ENCODE measurements around the gene HOXA11.

HOXA11 gene

DNA sequence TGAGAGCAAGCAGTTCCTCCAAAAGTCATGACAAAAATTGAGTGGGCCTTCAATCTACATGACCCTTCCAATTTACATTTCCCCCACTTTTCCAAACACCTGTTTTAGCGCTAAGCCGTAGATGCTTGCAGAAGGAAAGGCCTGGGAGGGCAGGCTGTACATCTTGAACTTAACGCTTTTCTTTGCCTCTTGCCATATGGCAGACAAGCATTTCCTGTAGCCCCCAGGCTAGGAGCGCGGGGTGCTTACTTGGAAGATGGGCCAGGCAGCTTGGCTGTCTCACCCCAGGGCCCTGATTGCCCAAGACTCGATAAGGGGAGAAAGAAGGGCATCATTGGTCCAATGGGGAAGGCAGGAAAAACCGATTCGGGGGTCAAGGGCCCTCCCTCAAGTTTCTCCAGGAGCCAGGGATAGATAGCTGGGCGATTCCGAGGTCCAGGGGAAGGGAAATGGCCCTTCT is 12.7 kb downstream of the HOXA11 start:
- peaks cover 0 to 10% (median 0%) of the 10 kb centered on the region in 10 experiments; a peak in 5 of 20 replicates for H3K4me1 ChIP-seq
- H4K20me1 ChIP-seq, result peaks cover 0 to 98% (median 77%) of the 10 kb centered on the region in 11 experiments; a peak in 18 of 22 replicates
- H3K9ac ChIP-seq, result no peak overlapping the region
- TF ChIP-seq Cebpa-rat (IDR thresholded peaks at IDR 0.05), result no peak
- H3K27me3 ChIP-seq, result peaks cover 100% of the 10 kb centered on the region in 11 experiments
- no peaks in the 10 kb centered on the region for H3K36me3 ChIP-seq
- H3K4me3 ChIP-seq, result no peak overlapping the region; a peak in 2 of 20 replicates
- no peak overlapping the region for H3K27ac ChIP-seq
- H3K4me2 ChIP-seq, result no peak overlapping the region
- H3K9me3 ChIP-seq (replicated peaks in 1 of 11), result peaks cover 23 to 38% (median 26%) of the 10 kb centered on the region in 11 experiments

DNA sequence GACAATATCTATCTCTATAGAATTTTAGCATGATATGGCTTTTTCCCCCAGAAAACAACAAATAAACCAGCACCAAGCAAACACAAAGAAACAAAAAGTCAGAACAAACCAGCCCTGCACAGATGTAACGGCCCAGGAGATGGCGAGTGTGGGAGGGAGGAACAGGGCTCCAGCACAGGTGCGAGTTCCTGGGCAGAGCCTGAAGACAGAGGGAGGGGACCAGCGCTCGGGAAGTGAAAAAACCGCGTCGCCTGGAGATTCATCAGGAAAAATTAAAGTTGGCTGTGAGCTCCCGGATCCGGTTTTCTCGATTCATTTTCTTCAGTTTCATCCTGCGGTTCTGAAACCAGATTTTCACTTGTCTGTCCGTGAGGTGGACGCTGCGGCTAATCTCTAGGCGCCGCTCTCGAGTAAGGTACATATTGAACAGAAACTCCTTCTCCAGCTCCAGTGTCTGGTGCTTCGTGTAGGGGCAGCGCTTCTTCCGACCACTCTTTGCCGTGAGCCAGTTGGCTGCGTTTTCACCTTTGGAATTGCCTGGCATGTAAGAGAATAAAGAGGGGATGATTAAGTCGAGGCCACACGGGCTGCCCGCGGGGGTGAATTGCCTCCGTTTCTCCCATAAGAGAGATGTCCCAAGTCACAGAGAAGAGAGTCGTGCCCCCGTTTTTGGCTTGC is 13.3 kb downstream of the HOXA11 start:
- H3K27ac ChIP-seq, result no peak overlapping the region
- H3K9ac ChIP-seq, result no peak overlapping the region
- peaks cover 23 to 40% (median 27%) of the 10 kb centered on the region in 11 experiments for H3K9me3 ChIP-seq (replicated peaks in 1 of 11)
- H3K4me2 ChIP-seq, result peak overlapping the region in 2 of 11 experiments; percentile 3 to 22; a peak in 2 of 22 replicates
- H4K20me1 ChIP-seq, result peaks cover 0 to 98% (median 83%) of the 10 kb centered on the region in 11 experiments; a peak in 19 of 22 replicates
- no peak for TF ChIP-seq Cebpa-rat (IDR thresholded peaks at IDR 0.05)
- H3K4me3 ChIP-seq, result no peak overlapping the region
- no peaks in the 10 kb centered on the region for H3K36me3 ChIP-seq
- H3K4me1 ChIP-seq, result peaks cover 0 to 15% (median 0%) of the 10 kb centered on the region in 10 experiments; a peak in 5 of 20 replicates
- peaks cover 100% of the 10 kb centered on the region in 11 experiments for H3K27me3 ChIP-seq

DNA sequence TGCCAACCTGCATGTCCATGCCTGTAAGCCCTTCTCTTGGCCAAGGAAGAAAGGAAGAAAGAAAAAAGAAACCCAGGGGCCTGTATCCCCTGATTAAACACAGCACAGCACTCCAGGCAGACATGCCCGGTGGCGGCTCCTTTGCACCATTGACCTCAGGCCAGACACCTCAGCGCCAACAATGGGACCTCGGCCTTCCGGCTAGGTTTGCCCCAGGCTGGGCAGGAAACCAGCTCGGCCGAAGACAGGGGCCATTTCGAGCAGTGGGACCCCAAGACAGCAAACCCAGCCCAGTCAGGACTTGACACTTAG is 13.8 kb downstream of the HOXA11 start:
- Histone ChIP-seq H3K36me3 (no peaks in the 10 kb centered on the region), H3K27me3 (peaks cover 100% of the 10 kb centered on the region in 11 experiments), H3K4me3 (no peak overlapping the region), H3K4me1 (peaks cover 0 to 16% (median 0%) of the 10 kb centered on the region in 10 experiments; a peak in 5 of 20 replicates), H4K20me1 (peaks cover 0 to 98% (median 87%) of the 10 kb centered on the region in 11 experiments; a peak in 19 of 22 replicates), H3K9me3 (replicated peaks in 1 of 11) (peaks cover 25 to 45% (median 32%) of the 10 kb centered on the region in 11 experiments), H3K27ac (no peak overlapping the region), H3K4me2 (peak overlapping the region in 1 of 11 experiments; percentile 22; a peak in 1 of 22 replicates), H3K9ac (no peak overlapping the region)
- no peak for TF ChIP-seq Cebpa-rat (IDR thresholded peaks at IDR 0.05)

DNA sequence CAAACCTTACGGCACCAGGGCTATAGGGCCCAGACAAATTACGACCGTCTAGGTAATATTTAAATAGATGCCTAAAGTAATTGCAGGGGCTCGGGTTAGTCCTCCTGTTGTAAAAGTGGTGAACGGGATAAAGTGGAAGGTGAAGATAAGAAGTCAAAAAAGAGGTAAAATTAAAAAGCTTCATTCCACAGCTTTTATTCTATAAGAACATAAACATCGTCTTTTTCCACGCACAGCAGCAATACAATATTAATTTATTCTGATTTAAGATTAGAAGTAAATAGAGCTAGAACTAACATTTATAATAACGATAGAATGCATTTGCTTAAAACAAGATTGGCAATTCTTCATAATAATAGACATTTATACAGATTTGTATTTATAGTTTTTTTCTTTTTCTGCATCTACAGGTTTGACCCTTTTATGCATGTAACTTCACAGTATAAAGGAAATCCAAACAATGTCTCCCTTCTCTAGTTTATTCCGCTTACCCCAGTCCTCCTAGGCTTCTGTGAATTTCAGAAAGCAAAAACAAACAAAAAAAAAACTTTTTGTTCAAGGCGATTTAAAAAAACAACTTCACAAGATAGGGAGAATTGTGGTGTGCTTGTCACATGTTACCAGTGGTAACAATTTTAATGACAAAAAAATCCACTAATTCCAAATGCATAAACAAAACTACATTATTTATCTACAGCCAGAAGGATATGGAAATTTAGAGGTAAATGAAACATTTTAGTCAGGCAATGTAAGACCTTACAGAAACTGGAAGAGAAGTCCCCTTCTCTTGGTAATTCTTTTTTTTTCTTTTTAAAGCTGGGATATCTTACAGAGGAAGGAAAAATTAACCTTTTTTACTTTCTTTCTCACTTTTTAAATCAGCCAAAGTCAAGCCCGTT is 14.4 kb downstream of the HOXA11 start:
- Histone ChIP-seq H4K20me1 (peaks cover 0 to 98% (median 92%) of the 10 kb centered on the region in 11 experiments; a peak in 19 of 22 replicates), H3K4me3 (no peak overlapping the region), H3K4me2 (no peak overlapping the region), H3K27ac (no peak overlapping the region), H3K27me3 (peaks cover 100% of the 10 kb centered on the region in 11 experiments), H3K9ac (no peak overlapping the region), H3K36me3 (no peaks in the 10 kb centered on the region), H3K9me3 (replicated peaks in 1 of 11) (peaks cover 31 to 51% (median 38%) of the 10 kb centered on the region in 11 experiments), H3K4me1 (peaks cover 0 to 16% (median 0%) of the 10 kb centered on the region in 10 experiments; a peak in 5 of 20 replicates)
- TF ChIP-seq Cebpa-rat (IDR thresholded peaks at IDR 0.05), result no peak

DNA sequence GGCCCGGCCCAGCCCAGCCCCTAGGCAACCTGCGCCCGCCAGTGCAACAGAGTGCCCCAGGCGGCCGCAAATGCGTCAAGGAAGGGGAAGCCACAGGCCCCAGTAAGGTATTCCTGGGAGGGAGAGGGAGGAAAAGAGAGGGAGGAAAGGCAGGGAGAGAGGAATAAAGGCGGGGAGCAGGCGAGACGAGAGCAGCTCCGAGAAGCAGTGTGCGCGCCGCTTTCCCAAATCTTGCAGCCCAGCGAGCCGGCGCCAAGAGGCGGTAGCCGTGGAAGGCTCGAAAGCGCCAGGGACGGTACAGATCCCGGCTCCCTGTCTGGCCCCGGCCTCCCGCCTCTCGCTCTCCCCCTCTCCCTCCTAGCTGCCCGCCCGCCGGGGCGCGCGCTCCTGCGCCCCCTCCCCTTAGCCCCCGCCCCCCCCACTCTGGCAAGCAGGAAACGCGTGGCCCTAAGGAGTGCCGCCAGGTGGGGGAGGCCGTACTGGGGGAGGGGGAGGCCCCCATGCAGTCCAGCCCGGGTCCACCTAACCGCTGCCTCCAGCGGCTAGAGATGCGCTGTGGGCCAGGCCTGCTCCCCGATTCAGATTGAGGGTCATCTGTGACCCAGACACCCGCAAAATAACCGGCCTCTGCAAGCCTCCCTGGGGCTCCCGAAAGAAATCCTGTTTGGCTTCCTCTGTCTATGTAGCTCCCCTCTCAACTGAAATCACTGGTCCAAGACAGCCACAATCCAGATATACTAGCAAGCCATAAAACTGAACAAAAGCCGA is 15.2 kb downstream of the HOXA11 start:
- H3K27me3 ChIP-seq, result peaks cover 100% of the 10 kb centered on the region in 11 experiments
- H3K4me1 ChIP-seq, result peaks cover 0 to 16% (median 0%) of the 10 kb centered on the region in 10 experiments; a peak in 5 of 20 replicates
- H3K36me3 ChIP-seq, result no peaks in the 10 kb centered on the region
- H3K4me3 ChIP-seq, result no peak overlapping the region
- no peak overlapping the region for H3K27ac ChIP-seq
- no peak for TF ChIP-seq Cebpa-rat (IDR thresholded peaks at IDR 0.05)
- H3K9me3 ChIP-seq (replicated peaks in 1 of 11), result peaks cover 39 to 58% (median 46%) of the 10 kb centered on the region in 11 experiments
- H4K20me1 ChIP-seq, result peaks cover 0 to 99% (median 92%) of the 10 kb centered on the region in 11 experiments; a peak in 19 of 22 replicates
- H3K9ac ChIP-seq, result no peak overlapping the region
- peak overlapping the region in 2 of 11 experiments; percentile 43 to 65; a peak in 4 of 22 replicates for H3K4me2 ChIP-seq

DNA sequence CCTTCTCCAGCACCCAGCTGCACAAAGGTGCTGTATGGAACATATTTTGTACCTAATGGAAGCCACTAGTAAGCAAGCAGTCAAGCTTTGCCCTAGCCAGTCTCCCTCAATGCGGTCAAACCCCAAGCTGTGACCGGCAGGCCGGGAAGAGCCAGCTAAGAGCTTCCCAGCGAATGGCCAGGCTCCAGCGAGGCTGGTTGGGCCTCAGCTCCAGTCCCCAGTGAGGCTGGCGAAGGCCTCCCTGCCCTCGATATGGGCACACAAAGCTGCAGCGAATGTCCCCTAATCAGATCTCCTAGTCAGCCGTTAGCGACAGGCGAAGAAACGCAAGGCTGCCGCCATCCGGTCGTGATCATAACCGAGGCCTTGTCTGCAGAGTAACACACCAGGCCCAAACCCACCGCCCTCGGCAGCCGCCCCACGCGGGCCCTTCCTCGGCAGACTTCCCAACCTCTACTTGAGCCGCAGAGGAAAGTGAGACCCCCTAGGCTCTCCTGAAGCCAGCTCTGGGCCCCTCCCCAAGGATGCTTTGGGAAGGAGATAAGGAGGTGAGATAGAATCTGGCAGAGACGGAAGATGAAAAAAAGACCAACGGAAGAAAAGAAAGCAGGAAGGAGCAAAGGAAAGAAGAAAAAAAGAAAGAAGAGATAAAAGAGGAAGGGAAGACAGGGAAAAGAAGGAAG is 16.6 kb downstream of the HOXA11 start:
- no peak overlapping the region for H3K9ac ChIP-seq
- TF ChIP-seq Cebpa-rat (IDR thresholded peaks at IDR 0.05), result no peak
- peaks cover 0 to 99% (median 96%) of the 10 kb centered on the region in 11 experiments; a peak in 19 of 22 replicates for H4K20me1 ChIP-seq
- peaks cover 0 to 16% (median 0%) of the 10 kb centered on the region in 10 experiments; a peak in 5 of 20 replicates for H3K4me1 ChIP-seq
- no peak overlapping the region for H3K4me3 ChIP-seq
- H3K27ac ChIP-seq, result no peak overlapping the region
- H3K9me3 ChIP-seq (replicated peaks in 1 of 11), result peaks cover 27 to 46% (median 33%) of the 10 kb centered on the region in 11 experiments
- H3K36me3 ChIP-seq, result no peaks in the 10 kb centered on the region
- H3K27me3 ChIP-seq, result peaks cover 100% of the 10 kb centered on the region in 11 experiments
- H3K4me2 ChIP-seq, result no peak overlapping the region

DNA sequence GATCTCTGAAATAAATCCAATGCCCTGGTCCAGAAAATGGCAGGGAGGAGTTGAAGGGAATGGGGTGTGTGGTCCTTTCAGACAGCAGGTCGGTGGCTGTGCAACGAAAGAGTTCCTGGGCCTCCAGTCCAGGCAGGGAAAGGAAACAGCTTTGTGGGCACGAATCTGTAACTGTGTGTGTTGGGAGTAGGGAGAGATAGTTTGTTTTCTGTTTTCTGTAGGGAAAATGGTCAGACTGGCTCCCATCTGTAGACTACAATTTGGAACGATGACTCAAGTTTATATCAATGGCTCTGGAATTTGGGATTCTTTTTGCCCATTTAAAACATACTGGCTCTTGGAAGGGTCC is 17.1 kb downstream of the HOXA11 start:
- Histone ChIP-seq H3K9ac (no peak overlapping the region), H4K20me1 (peaks cover 0 to 99% (median 94%) of the 10 kb centered on the region in 11 experiments; a peak in 19 of 22 replicates), H3K4me1 (peaks cover 0 to 16% (median 0%) of the 10 kb centered on the region in 10 experiments; a peak in 3 of 20 replicates), H3K4me2 (no peak overlapping the region), H3K27me3 (peaks cover 100% of the 10 kb centered on the region in 11 experiments), H3K9me3 (replicated peaks in 1 of 11) (peaks cover 22 to 41% (median 28%) of the 10 kb centered on the region in 11 experiments), H3K36me3 (no peaks in the 10 kb centered on the region), H3K27ac (no peak overlapping the region), H3K4me3 (no peak overlapping the region)
- TF ChIP-seq Cebpa-rat (IDR thresholded peaks at IDR 0.05), result no peak
